GM19099 (cell line): ENCODE measurements around the gene DGLUCY.

Experiments used
- POLR2A ChIP-seq: IDR thresholded peaks from 3 replicates; pipeline ENCODE4 v1.6.1; 2011; ENCODE audit warnings: low read depth; ENCODE audit not compliant: insufficient read length; ENCODE audit errors: extremely low read depth

The DGLUCY gene

GRCh38 chr14:91270619-91271018 lies 156.7 kb downstream of the DGLUCY start:
- no peak for TF ChIP-seq POLR2A

GRCh38 chr14:91271639-91272038 lies 157.8 kb downstream of the DGLUCY start:
- TF ChIP-seq POLR2A = no peak

GRCh38 chr14:91272341-91273272 lies 158.7 kb downstream of the DGLUCY start:
- TF ChIP-seq POLR2A = no peak

GRCh38 chr14:91273273-91273884 lies 159.5 kb downstream of the DGLUCY start:
- TF ChIP-seq POLR2A = no peak

GRCh38 chr14:91273885-91274273 lies 160.0 kb downstream of the DGLUCY start:
- TF ChIP-seq POLR2A = no peak

GRCh38 chr14:91274796-91275195 lies 160.9 kb downstream of the DGLUCY start:
- no peak for TF ChIP-seq POLR2A
